Measurements from ENCODE around the gene PTPRK. TPM values are rescaled to one million over a fixed set of nuclear protein-coding genes. Genes with fewer than 3 reads are reported as not detected.

Gene PTPRK
- total and polyA plus RNA-seq, 2 of the 13 experiments (the other 11 are each of a cell fraction or from before 2014, with no cell fraction given), result 43.6 to 98.3 TPM

DNA sequence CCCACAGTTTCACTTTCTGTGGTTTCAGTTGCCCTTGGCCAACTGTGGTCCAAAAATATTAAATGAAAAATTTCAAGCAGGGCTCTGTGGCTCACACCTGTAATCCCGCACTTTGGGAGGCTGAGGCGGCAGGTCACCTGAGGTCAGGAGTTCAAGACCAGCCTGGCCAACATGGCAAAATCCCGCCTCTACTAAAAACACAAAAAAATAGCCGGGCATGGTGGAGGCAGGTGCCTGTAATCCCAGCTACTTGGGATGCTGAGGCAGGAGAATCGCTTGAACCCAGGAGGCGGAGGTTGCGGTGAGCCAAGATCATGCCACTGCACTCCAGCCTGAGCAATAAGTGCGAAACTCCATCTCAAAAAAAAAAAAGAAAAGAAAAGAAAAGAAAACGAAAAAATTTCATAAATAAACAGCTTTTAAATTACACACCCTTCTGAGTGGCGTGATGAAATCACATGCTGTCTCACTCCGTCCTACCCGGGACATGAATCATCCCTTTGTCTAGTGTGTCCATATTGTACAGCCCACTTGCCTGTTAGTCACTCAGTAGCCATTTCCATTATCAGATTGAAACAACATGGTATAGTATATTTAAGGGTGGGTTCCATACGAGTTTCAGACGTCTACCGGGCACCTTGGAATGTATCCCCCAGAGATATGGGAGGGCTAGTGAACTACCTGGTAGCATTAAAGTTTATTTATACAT lies 11.7 kb downstream of the PTPRK start (continued):
- TF ChIP-seq HMGXB4 (CRISPR knock-in tag; IDR thresholded peaks at IDR 0.05; ENCODE audit: borderline replicate concordance in 1 of 2, low read depth in 1 of 2) (0 out of 4 replicates have a peak, but pooled peaks of 1 of the 2 experiments have one; percentile 44), THAP11 (CRISPR knock-in tag; IDR thresholded peaks at IDR 0.05) (peak; percentile 31; the same call in 1 of the 2 replicates), ZFY (CRISPR knock-in tag; IDR thresholded peaks at IDR 0.05) (no peak), ZNF292 (CRISPR knock-in tag; IDR thresholded peaks at IDR 0.05; ENCODE audit: borderline replicate concordance, low read depth) (peak; percentile 72), ATF3 (CRISPR knock-in tag; IDR thresholded peaks at IDR 0.05) (peak; percentile 78; the same call in 1 of the 2 replicates), TBX2 (CRISPR knock-in tag; IDR thresholded peaks at IDR 0.05; ENCODE audit: borderline replicate concordance) (peak; percentile 58; the same call in 1 of the 2 replicates), ATAD3A (CRISPR knock-in tag; IDR thresholded peaks at IDR 0.05) (no peak), HNRNPH1 (optimal IDR thresholded peaks at IDR 0.05; ENCODE audit: low read depth, low read length) (no peak), ZMYM3 (CRISPR knock-in tag; IDR thresholded peaks at IDR 0.05) (peak; percentile 75; the same call in 1 of the 2 replicates)
- TF ChIP-seq, protein P1, sequence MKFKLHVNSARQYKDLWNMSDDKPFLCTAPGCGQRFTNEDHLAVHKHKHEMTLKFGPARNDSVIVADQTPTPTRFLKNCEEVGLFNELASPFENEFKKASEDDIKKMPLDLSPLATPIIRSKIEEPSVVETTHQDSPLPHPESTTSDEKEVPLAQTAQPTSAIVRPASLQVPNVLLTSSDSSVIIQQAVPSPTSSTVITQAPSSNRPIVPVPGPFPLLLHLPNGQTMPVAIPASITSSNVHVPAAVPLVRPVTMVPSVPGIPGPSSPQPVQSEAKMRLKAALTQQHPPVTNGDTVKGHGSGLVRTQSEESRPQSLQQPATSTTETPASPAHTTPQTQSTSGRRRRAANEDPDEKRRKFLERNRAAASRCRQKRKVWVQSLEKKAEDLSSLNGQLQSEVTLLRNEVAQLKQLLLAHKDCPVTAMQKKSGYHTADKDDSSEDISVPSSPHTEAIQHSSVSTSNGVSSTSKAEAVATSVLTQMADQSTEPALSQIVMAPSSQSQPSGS (CRISPR knock-in tag; IDR thresholded peaks at IDR 0.05), result 0 out of 2 replicates have a peak, but pooled peaks have one; percentile 16
- TF ChIP-seq, protein P2, sequence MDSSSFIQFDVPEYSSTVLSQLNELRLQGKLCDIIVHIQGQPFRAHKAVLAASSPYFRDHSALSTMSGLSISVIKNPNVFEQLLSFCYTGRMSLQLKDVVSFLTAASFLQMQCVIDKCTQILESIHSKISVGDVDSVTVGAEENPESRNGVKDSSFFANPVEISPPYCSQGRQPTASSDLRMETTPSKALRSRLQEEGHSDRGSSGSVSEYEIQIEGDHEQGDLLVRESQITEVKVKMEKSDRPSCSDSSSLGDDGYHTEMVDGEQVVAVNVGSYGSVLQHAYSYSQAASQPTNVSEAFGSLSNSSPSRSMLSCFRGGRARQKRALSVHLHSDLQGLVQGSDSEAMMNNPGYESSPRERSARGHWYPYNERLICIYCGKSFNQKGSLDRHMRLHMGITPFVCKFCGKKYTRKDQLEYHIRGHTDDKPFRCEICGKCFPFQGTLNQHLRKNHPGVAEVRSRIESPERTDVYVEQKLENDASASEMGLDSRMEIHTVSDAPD (CRISPR knock-in tag; IDR thresholded peaks at IDR 0.05), result 0 out of 2 replicates have a peak, but pooled peaks have one; percentile 37
- TF ChIP-seq, protein P3, sequence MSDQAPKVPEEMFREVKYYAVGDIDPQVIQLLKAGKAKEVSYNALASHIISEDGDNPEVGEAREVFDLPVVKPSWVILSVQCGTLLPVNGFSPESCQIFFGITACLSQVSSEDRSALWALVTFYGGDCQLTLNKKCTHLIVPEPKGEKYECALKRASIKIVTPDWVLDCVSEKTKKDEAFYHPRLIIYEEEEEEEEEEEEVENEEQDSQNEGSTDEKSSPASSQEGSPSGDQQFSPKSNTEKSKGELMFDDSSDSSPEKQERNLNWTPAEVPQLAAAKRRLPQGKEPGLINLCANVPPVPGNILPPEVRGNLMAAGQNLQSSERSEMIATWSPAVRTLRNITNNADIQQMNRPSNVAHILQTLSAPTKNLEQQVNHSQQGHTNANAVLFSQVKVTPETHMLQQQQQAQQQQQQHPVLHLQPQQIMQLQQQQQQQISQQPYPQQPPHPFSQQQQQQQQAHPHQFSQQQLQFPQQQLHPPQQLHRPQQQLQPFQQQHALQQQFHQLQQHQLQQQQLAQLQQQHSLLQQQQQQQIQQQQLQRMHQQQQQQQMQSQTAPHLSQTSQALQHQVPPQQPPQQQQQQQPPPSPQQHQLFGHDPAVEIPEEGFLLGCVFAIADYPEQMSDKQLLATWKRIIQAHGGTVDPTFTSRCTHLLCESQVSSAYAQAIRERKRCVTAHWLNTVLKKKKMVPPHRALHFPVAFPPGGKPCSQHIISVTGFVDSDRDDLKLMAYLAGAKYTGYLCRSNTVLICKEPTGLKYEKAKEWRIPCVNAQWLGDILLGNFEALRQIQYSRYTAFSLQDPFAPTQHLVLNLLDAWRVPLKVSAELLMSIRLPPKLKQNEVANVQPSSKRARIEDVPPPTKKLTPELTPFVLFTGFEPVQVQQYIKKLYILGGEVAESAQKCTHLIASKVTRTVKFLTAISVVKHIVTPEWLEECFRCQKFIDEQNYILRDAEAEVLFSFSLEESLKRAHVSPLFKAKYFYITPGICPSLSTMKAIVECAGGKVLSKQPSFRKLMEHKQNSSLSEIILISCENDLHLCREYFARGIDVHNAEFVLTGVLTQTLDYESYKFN (CRISPR knock-in tag; conservative IDR thresholded peaks at IDR 0.05), result peak; percentile 54
- TF ChIP-seq, protein P4, sequence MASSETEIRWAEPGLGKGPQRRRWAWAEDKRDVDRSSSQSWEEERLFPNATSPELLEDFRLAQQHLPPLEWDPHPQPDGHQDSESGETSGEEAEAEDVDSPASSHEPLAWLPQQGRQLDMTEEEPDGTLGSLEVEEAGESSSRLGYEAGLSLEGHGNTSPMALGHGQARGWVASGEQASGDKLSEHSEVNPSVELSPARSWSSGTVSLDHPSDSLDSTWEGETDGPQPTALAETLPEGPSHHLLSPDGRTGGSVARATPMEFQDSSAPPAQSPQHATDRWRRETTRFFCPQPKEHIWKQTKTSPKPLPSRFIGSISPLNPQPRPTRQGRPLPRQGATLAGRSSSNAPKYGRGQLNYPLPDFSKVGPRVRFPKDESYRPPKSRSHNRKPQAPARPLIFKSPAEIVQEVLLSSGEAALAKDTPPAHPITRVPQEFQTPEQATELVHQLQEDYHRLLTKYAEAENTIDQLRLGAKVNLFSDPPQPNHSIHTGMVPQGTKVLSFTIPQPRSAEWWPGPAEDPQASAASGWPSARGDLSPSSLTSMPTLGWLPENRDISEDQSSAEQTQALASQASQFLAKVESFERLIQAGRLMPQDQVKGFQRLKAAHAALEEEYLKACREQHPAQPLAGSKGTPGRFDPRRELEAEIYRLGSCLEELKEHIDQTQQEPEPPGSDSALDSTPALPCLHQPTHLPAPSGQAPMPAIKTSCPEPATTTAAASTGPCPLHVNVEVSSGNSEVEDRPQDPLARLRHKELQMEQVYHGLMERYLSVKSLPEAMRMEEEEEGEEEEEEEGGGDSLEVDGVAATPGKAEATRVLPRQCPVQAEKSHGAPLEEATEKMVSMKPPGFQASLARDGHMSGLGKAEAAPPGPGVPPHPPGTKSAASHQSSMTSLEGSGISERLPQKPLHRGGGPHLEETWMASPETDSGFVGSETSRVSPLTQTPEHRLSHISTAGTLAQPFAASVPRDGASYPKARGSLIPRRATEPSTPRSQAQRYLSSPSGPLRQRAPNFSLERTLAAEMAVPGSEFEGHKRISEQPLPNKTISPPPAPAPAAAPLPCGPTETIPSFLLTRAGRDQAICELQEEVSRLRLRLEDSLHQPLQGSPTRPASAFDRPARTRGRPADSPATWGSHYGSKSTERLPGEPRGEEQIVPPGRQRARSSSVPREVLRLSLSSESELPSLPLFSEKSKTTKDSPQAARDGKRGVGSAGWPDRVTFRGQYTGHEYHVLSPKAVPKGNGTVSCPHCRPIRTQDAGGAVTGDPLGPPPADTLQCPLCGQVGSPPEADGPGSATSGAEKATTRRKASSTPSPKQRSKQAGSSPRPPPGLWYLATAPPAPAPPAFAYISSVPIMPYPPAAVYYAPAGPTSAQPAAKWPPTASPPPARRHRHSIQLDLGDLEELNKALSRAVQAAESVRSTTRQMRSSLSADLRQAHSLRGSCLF (CRISPR knock-in tag; IDR thresholded peaks at IDR 0.05; ENCODE audit: borderline replicate concordance), result no peak

Measured in HepG2 (cell line).